ENCODE measurements around the gene P2RY8.
"Not testable (repeated sequence)": the region's sequence is repeated elsewhere in the genome, so short reads cannot be mapped to it uniquely, and the experiment has no call there.

The P2RY8 gene

DNA sequence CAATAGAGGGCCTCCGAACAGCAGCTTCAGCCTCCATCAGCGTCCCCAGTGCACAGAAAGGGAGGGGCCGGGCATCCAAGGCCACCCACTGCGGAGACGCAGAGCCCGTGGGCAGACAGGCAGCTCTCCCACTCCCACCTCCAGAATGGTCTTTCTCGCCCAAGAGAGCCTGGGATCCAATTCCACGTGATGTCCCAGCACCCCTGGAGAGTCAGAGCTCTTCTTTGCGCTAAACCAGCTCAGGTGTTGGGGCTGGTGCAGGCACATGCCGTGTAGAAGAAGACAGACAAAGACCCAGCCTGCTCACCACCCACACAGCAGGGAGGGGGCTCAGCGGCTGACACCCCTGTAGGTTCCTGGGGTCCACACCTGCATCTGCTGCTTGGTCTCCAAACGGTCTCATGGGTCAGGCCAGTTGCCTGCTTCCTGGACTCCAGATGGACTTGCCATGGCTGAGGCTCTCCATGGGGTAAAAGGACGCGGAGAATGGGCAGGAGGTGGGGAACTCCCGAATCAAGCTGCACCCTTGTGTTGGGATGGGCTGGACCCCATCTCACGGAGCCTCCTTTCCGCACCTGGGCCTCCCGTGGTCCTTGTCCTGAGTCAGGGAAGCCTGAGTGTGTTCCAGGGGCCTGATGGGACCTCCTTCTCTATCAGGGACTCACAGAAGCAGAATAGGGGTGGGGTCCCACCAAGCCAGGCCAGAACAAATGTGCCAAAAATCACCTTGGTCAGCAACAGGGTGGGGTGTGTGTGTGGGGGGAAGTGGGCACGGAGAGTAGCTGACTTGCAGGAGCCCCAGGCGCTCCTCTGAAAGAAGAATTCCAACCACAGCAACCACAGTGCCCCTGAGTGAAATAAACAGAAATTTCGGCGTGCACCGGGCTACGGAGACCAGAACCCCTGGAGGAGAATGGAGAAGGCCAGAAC is 72.7 kb downstream of the P2RY8 start:
- no peak for DNase-seq (ENCODE audit: low read depth)

DNA sequence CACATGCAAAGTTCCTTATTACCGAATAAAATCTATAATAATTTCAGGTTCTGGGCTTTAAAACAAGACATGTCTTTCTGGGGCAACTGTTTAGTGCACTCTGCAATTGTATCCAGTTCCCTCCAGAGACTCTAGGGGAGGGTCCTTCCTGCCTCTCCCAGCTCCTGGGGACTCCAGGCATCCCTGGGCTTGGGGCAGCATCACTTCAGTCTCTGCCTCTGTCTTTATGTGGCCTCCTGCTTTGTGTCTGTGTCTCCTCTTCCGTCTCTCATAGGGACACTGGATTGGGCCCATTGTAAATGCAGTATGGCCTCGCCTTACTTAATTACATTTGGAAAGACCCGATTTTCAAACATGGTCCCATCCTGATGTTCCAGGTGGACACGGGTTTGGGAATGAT is 73.4 kb downstream of the P2RY8 start:
- no peak for DNase-seq (ENCODE audit: low read depth)

DNA sequence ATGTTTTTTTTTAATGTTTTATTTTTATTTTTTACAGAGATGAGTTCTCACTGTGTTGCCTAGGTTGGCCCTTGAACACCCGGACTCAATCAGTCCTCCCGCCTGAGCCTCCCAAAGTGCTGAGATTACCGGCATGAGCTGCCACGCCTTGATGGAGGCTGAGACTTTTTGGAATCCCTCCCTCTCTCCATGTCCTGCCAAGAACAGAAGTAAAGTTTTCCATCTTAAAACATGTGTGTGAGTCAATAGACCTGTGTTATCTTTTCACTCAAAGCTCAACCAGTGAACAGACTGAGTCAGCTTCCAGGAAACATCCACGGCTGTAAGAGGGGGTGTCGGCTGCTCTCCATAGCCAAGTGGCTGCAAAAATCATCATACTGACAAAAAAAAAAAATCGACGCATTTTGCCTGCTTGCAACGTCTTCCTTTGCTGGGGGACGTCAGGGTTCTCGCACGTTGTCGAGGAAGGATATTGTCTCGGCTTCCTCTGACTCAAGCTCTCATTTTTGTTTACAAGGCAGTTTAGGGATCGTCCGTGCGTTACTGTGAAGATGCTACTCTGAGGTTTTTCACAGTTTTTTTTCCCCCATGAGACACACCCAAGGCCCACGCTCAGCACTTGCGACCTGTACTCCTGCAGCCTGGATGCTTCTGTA is 74.3 kb downstream of the P2RY8 start:
- DNase-seq (ENCODE audit: low read depth), result no peak

DNA sequence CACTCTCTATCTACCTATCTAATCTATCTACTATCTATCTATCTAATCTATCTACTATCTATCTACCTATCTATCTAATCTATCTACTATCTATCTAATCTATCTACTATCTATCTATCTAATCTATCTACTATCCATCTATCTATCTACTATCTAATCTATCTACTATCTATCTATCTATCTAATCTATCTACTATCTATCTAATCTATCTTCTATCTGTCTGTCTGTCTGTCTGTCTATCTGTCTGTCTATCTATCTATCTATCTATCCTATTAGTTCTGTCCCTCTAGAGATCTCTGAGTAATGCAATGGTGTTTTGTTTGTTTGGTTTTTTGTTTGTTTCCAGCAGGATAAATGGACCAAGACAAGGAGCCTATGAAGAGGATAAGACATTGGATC is 74.9 kb downstream of the P2RY8 start:
- DNase-seq (ENCODE audit: low read depth), result no peak

DNA sequence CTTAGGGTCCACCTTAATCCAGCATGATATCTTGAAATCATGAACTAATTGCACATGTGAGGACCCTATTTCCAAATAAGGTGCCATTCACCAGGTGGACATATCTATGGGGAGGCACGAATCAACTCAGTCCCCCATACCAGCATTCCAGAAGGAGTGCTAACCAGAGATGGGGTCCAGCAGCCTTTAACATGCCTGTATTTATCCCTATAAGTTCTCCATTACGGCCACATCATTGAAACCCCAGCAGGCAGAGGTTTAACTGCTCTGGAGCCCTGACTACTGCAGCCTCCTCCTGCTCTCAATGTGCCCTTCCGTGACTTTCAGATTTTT is 81.1 kb downstream of the P2RY8 start:
- no peak for DNase-seq (ENCODE audit: low read depth)

DNA sequence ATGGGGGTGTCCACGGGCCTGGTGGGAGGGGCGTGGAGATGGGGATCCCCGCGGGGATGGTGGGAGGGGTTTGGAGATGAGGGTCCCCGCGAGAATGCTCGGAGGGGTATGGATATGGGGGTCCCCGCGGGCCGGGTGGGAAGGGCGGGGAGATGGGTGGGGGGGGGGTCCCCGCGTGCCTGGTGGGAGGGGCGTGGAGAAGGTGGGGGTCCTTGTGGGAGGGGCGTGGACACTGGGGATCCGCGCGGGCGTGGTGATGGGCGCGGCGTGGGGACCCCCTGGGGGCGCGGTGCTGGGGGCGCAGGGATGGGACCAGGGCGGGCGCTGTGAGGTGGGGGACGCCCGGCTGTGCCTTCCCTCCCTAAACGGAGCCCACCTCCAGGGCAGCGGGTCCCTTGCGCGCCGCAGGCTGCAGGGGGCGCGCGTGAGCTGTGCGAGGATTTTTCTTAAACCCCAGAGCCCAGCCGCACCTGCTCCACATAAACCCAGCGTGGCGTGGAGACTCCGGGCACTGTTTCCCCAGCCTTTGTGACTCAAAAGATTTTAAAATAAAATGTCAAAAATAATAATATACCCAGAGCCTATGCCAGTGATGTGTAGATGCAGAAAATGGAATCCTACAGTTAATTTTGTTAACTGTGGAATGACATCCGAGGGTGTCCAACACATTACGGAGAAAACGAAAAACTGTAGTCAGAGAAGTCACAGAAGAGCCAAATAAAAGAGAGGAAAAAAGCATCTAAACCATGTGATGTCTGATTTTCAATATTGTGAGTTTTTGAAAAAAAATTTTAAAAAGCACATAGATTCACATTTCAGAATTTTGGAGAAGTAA is 82.8 kb downstream of the P2RY8 start:
- DNase-seq (ENCODE audit: low read depth), result no peak

DNA sequence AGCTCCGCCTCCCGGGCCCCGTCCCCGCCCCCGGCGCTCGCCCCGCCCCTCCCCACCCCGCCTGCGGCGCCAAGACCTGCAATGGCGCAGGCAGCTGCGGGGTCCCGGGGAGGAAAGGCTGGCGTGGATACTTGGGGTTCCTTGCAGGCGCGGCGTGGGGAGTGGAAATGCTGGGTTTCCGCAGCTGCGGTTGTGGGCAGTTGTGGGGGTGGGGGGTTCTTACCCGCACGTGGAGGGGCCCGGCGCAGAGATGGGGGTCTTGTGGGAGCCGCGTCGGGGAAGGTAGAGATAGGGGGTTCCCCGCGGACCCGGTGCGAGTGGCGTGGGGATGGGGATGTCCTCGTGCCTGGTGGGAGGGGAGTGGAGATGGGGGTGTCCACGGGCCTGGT is 83.6 kb downstream of the P2RY8 start:
- DNase-seq (ENCODE audit: low read depth), result no peak

DNA sequence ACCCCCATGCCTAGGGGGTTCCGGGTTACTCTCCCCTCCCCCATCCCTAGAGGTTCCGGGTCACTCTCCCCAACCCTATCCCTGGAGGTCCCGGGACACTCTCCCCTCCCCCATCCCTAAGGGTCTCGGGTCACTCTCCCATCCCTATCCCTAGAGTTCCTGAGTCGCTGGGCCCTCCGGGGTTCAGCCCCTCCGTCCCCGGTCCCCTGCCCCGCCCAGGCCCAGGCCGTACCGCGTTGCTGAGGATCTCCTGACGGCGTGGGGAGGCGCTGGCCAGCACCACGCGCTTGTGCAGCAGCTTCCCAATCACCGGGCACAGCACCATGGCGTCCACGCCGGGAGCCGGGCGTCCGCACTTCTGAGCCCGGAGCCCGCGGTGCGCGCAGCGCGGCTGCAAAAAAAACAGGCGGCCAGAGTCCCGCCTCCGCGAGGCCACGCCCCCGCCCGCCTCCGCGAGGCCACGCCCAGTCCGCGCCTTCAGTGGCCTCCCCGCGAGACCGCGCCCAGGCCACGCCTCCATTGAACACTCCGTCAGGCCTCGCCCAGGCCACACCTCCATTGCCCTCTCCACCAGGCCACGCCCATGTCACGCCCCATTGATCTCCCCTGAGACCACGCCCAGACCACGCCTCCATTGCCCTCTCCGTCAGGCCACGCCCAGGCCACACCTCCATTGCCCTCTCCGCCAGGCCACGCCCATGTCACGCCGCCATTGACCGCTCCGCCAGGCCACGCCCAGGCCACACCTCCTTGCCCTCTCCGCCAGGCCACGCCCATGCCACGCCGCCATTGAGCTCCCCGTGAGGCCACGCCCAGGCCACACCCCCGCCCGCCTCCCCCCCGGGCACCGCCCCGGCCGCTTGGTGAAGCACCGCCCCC is 84.2 kb downstream of the P2RY8 start, which contains the start of gene ASMTL:
Gene ASMTL (minus strand): TSS at position 394 of the 879 bp plus-strand sequence. CDS start 69 bp downstream, at position 325.
- DNase-seq (ENCODE audit: low read depth), result peak; percentile 86

DNA sequence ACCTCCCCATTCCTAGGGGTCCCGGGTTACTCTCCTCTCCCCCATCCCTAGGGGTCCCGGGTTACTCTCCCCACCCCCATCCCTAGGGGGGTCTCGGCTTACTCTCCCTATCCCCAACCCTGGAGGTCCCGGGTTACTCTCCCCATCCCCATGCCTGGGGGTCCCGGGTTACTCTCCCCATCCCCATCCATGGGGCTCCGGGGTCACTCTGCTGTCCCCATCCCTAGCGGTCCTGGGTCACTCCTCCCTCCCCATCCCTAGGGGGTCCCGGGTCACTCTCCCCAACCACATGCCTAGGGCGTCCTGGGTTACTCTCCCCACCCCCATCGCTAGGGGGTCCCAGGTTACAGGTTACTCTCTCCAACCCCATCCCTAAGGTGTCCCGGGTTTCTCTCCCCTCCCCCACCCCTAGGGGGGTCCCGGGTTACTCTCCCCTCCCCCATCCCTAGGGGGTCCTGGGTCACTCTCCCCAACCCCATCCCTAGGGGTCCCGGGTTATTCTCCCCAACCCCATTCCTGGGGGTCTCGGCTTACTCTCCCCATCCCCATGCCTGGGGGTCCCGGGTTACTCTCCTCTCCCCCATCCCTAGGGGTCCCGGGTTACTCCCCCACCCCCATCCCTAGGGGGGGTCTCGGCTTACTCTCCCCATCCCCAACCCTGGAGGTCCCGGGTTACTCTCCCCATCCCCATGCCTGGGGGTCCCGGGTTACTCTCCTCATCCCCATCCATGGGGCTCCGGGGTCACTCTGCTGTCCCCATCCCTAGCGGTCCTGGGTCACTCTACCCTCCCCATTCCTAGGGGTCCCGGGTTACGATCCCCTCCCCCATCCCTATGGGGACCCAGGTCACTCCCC is 85.1 kb downstream of the P2RY8 start:
- DNase-seq (ENCODE audit: low read depth), result no peak

DNA sequence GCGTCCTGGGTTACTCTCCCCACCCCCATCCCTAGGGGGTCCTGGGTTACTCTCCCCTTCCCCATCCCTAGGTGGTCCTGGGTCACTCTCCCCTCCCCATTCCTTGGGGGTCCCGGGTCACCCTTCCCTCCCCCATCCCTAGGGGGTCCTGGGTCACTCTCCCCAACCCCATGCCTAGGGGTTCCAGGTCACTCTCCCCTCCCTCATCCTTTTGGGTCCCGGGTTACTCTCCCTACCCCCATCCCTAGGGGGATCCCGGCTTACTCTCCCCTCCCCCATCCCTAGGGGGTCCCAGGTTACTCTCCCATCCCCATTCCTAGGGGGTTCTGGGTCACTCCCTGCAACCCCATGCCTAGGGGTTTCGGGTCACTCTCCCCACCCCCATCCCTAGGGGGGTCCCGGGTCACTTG is 85.7 kb downstream of the P2RY8 start:
- DNase-seq (ENCODE audit: low read depth), result no peak

DNA sequence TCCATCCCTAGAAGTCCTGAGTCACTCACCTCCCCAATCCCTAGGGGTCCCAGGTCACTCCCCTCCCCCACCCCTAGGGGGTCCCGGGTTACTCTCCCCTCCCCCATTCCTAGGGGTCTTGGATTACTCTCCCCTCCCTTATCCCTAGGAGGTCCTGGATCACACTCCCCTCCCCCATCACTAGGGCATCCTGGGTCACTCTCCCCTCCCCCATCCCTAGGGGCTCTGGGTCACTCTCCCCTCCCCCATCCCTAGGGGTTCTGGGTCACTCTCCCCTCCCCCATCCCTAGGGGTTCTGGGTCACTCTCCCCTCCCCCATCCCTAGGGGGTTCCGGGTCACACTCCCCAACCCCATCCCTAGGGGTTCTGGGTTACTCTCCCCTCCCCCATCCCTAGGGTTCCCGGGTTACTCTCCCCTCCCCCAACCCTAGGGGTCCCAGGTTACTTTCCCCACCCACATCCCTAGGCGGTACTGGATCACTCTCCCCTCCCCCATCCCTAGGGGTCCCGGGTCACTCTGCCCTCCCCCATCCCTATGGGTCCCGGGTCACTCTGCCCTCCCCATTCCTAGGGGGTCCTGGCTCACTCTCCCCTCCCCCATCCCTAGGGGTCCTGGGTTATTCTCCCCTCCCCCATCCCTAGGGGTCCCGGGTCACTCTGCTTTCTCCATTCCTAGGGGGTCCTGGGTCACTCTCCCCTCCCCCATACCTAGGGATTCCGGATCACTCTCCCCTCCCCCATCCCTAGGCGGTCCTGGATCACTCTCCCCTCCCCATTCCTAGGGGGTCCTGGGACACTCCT is 86.4 kb downstream of the P2RY8 start:
- DNase-seq (ENCODE audit: low read depth), result no peak

DNA sequence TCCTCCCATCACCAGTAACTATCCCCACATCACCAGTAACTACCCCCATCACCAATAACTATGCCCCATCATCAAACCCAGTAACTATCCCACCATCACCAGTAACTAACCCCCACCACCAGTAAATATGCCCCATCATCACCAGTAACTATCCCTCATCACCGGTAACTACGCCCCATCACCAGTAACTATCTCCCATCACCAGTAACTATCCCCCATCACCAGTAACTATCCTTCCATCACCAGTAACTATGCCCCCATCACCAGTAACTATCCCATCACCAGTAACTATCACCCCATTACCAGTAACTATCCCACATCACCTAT is 87.2 kb downstream of the P2RY8 start:
- no peak for DNase-seq (ENCODE audit: low read depth)

DNA sequence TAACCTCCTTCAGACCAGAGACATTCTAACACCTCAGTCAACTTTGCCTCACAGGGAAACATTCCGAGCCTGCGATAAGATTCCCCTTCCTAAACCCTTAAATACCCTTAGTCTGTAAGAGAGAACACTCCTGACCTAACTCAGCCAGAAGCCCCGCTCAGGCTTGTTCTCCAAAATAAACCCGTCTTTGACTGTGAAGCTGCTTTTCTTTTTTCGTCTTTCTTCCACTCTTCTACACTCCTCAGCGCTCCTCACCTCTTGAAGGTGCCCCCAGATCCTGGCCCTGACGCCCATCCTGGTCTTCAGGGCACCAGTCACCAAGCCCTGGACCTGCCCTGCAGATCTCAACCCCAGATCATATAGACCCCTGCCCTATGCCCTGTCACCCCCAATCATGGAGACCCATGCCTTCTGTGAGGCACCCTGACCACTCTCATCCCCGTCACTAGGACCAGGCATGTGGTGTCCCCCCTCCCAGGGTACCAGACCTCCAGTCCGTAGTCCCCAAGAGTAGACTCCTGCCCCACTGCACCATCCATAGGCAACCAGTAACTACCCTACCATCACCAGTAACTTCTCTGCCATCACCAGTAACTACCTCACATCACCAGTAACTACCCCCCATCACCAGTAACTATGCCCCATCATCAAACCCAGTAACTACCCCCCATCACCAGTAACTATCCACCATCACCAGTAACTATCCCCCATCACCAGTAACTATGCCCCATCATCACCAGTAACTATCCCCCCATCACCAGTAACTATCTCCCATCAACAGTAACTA is 87.8 kb downstream of the P2RY8 start:
- DNase-seq (ENCODE audit: low read depth), result no peak

DNA sequence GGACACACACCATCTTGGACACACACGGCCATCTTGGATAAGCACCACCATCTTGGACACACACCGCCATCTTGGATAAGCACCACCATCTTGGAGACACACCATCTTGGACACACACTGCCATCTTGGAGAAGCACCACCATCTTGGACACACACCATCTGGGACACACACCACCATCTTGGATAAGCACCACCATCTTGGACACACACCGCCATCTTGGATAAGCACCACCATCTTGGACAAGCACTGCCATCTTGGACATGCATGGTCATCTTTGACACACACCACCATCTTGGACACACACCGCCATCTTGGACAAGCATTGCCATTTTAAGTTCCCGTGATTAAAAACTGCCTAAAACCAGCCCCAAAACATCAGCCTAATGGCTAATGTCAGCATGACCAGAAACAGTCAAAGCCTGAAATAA is 88.4 kb downstream of the P2RY8 start:
- DNase-seq (ENCODE audit: low read depth), result not testable (repeated sequence)

DNA sequence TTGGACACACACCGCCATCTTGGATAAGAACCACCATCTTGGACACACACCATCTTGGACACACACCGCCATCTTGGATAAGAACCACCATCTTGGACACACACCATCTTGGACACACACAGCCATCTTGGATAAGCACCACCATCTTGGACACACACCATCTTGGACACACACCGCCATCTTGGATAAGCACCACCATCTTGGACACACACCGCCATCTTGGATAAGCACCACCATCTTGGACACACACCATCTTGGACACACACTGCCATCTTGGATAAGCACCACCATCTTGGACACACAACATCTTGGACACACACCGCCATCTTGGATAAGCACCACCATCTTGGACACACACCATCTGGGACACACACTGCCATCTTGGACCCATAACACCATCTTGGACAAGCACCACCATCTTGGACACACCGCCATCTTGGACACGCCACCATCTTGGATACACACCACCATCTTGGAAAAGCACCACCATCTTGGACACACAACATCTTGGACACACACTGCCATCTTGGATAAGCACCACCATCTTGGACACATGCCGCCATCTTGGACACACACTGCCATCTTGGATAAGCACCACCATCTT is 88.9 kb downstream of the P2RY8 start:
- not testable (repeated sequence) for DNase-seq (ENCODE audit: low read depth)

DNA sequence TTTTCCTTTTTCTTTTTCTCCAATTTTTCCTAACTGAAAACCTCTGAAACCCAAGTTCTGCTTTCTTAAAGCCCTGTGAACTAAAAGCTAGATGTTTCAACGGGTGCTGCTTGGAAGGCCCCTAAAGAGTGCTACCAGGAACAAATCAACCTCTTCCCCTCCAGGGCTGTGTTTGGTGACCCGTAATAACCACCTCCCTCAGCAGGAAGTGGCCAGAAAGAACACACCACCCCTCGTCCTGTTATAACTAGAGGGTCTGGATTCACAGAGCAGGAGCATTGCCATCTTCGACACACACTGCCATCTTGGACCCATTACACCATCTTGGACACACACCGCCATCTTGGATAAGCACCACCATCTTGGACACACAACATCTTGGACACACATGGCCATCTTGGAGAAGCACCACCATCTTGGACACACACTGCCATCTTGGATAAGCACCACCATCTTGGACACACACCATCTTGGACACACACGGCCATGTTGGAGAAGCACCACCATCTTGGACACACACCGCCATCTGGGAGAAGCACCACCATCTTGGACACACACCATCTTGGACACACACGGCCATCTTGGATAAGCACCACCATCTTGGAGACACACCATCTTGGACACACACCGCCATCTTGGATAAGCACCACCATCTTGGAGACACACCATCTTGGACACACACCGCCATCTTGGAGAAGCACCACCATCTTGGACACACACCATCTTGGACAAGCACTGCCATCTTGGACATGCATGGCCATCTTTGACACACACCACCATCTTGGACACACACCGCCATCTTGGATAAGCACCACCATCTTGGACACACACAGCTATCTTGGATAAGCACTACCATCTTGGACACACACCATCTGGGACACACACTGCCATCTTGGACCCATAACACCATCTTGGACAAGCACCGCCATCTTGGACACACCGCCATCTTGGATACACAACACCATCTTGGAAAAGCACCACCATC is 89.7 kb downstream of the P2RY8 start:
- not testable (repeated sequence) for DNase-seq (ENCODE audit: low read depth)

Data from HS-27A (cell line).